HG03095 (cell line): ENCODE measurements around the gene CCDC7.
"Not testable (repeated sequence)": the region's sequence is repeated elsewhere in the genome, so short reads cannot be mapped to it uniquely, and the experiment has no call there.

ENCODE experiments used
- ATAC-seq: cut with Tn5 transposase; IDR thresholded peaks from one replicate; pipeline ENCODE4 v1.9.1; 2021; ENCODE audit warnings: moderate library complexity; ENCODE audit not compliant: unreplicated experiment

The CCDC7 gene

GRCh38 chr10:32687546-32687945 is 241.6 kb downstream of the CCDC7 start:
- no peak for ATAC-seq

- ATAC-seq = no peak
Measured at GRCh38 chr10:32692174-32692573, 246.2 kb downstream of the CCDC7 start.

GRCh38 chr10:32693441-32693979 is 247.6 kb downstream of the CCDC7 start:
- no peak for ATAC-seq

- not testable (repeated sequence) for ATAC-seq
Measured at GRCh38 chr10:32699683-32700082, 253.7 kb downstream of the CCDC7 start.

GRCh38 chr10:32713560-32713959 is 267.6 kb downstream of the CCDC7 start:
- ATAC-seq = no peak

GRCh38 chr10:32731527-32731926 is 285.6 kb downstream of the CCDC7 start:
- ATAC-seq = no peak

GRCh38 chr10:32738958-32739357 is 293.0 kb downstream of the CCDC7 start:
- ATAC-seq = no peak

- no peak for ATAC-seq
Measured at GRCh38 chr10:32744321-32744720, 298.4 kb downstream of the CCDC7 start.

GRCh38 chr10:32746869-32747268 is 300.9 kb downstream of the CCDC7 start:
- ATAC-seq = no peak

- ATAC-seq = no peak
Measured at GRCh38 chr10:32751582-32751981, 305.6 kb downstream of the CCDC7 start.

- ATAC-seq = not testable (repeated sequence)
Measured at GRCh38 chr10:32754900-32755299, 309.0 kb downstream of the CCDC7 start.

- ATAC-seq = no peak
Measured at GRCh38 chr10:32771217-32771616, 325.3 kb downstream of the CCDC7 start.

- no peak for ATAC-seq
Measured at GRCh38 chr10:32773105-32773504, 327.2 kb downstream of the CCDC7 start.

- no peak for ATAC-seq
Measured at GRCh38 chr10:32786968-32787367, 341.0 kb downstream of the CCDC7 start.

- ATAC-seq = no peak
Measured at GRCh38 chr10:32787690-32788284, 341.8 kb downstream of the CCDC7 start.

- ATAC-seq = no peak
Measured at GRCh38 chr10:32788359-32788758, 342.4 kb downstream of the CCDC7 start.

GRCh38 chr10:32790483-32790882 is 344.5 kb downstream of the CCDC7 start:
- no peak for ATAC-seq

- ATAC-seq = no peak
Measured at GRCh38 chr10:32793033-32793432, 347.1 kb downstream of the CCDC7 start.

- no peak for ATAC-seq
Measured at GRCh38 chr10:32795598-32796183, 349.8 kb downstream of the CCDC7 start.

GRCh38 chr10:32797393-32797792 is 351.5 kb downstream of the CCDC7 start:
- ATAC-seq = not testable (repeated sequence)

- no peak for ATAC-seq
Measured at GRCh38 chr10:32846974-32847373, 401.0 kb downstream of the CCDC7 start.

- no peak for ATAC-seq
Measured at GRCh38 chr10:32851301-32851700, 405.4 kb downstream of the CCDC7 start.

- no peak for ATAC-seq
Measured at GRCh38 chr10:32854435-32854834, 408.5 kb downstream of the CCDC7 start.
